SU-DHL-6 (cell line): ENCODE results near the gene FBF1.
"Not testable (repeated sequence)": the region's sequence is repeated elsewhere in the genome, so short reads cannot be mapped to it uniquely, and the experiment has no call there.

Experiments
- H2AFZ ChIP-seq: fragments of 200-600 bp; sonication (generic); 2 replicates; pipeline ENCODE4 v1.6.1; 2014; ENCODE audit warnings: low read depth, mild to moderate bottlenecking, moderate library complexity, mixed read lengths, antibody characterized with exemption, low read length; ENCODE audit not compliant: severe bottlenecking
- H3F3A ChIP-seq: fragments of 200-600 bp; shearing (Covaris generic); 2 replicates; pipeline ENCODE4 v1.6.0; 2016; ENCODE audit warnings: antibody characterized with exemption, mild to moderate bottlenecking; ENCODE audit not compliant: insufficient read depth
- H3K27ac ChIP-seq: fragments of 200-600 bp; sonication (generic); 2 replicates; pipeline ENCODE4 v1.5.1; 2016; ENCODE audit warnings: low read depth, mild to moderate bottlenecking, low read length, moderate library complexity, mixed read lengths
- H3K27me3 ChIP-seq: fragments of 200-600 bp; sonication (generic), shearing (Covaris generic); 2 replicates; pipeline ENCODE4 v1.6.0; 2014; ENCODE audit warnings: mild to moderate bottlenecking, low read length
- H3K36me3 ChIP-seq: fragments of 200-600 bp; sonication (generic); 2 replicates; pipeline ENCODE4 v1.6.1; 2014; ENCODE audit warnings: mild to moderate bottlenecking, low read length, mixed read lengths
- H3K4me2 ChIP-seq: fragments of 300-600, 200-600 bp; shearing (Covaris generic), sonication (generic); 2 replicates; pipeline ENCODE4 v1.6.0; 2014; ENCODE audit warnings: low read length, low read depth, mild to moderate bottlenecking; ENCODE audit not compliant: poor library complexity, severe bottlenecking
- H3K4me3 ChIP-seq: fragments of 200-600 bp; sonication (generic); 2 replicates; pipeline ENCODE4 v1.5.1; 2014; ENCODE audit warnings: antibody characterized with exemption, low read length, mild to moderate bottlenecking, mixed read lengths; ENCODE audit not compliant: insufficient read depth, poor library complexity, severe bottlenecking
- H3K79me2 ChIP-seq: fragments of 200-600 bp; sonication (generic); 2 replicates; pipeline ENCODE4 v1.6.1; 2014; ENCODE audit warnings: mild to moderate bottlenecking, low read length, moderate library complexity; ENCODE audit not compliant: insufficient read depth
- H3K9ac ChIP-seq: fragments of 200-600 bp; sonication (generic); 2 replicates; pipeline ENCODE4 v1.7.0; 2014; ENCODE audit warnings: mild to moderate bottlenecking, low read length
- H3K9me2 ChIP-seq: fragments of 200-600 bp; sonication (generic); replicated peaks from 2 replicates; pipeline ENCODE4 v1.6.1; 2014; ENCODE audit warnings: low read length; ENCODE audit not compliant: insufficient read depth
- H3K9me3 ChIP-seq: fragments of 200-600 bp; sonication (generic); 2 replicates; pipeline ENCODE4 v1.6.1; 2014; ENCODE audit warnings: low read length, mixed read lengths; ENCODE audit not compliant: insufficient read depth
- H4K20me1 ChIP-seq: fragments of 200-600 bp; sonication (generic); 2 replicates; pipeline ENCODE4 v1.6.1; 2014; ENCODE audit warnings: low read depth, mild to moderate bottlenecking, antibody characterized with exemption, low read length, moderate library complexity, mixed read lengths
- EZH2phosphoT487 ChIP-seq: fragments of 200-600 bp; sonication (generic), shearing (Covaris generic); conservative IDR thresholded peaks from 2 replicates; pipeline ENCODE4 v1.6.1; 2018; ENCODE audit warnings: mild to moderate bottlenecking, antibody characterized with exemption, low read length, moderate library complexity, mixed read lengths
- TF ChIP-seq, protein P1 (sequence below): fragments of 200-600 bp; sonication (generic); IDR thresholded peaks from one replicate; pipeline ENCODE4 v1.5.1; 2017; ENCODE audit warnings: antibody characterized with exemption, mild to moderate bottlenecking, low read length, moderate library complexity; ENCODE audit not compliant: insufficient read depth, poor library complexity, severe bottlenecking

Gene FBF1

DNA sequence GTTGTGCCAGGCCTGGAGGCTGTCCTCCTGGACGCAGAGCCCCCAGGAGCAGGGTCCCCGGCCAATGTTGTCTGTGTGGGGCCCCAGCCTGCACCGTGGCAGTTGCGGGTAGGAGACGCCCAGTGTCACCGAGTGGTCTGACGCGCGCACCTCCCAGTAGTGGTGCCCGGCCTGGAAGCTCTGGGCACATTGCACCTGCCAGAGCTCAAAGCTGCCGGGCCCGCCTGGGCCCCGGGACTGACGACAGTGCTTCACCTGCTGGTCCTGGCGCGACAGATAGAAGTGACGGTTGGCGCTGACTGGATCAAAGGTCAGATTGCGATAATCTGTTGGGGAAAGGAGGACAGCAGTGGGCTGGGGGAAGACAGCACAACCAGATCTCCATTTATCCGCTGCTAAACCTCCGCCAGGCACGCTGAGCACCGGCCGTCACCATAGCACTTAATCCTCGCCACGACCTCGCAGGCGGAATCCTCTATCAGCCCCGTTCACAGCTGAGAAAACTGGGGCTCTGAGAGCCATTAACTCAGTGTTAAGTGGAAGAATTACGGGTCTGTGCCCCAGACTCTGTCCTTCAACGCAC, 49.7 kb downstream of the FBF1 start:
- peaks cover 15% of the 10 kb centered on the region for H3K79me2 ChIP-seq
- no peaks in the 10 kb centered on the region for H3K36me3 ChIP-seq
- no peaks in the 10 kb centered on the region for H4K20me1 ChIP-seq
- no peaks in the 10 kb centered on the region for H3K27me3 ChIP-seq
- H3K9me2 ChIP-seq = no peaks in the 10 kb centered on the region
- TF ChIP-seq, protein P1, sequence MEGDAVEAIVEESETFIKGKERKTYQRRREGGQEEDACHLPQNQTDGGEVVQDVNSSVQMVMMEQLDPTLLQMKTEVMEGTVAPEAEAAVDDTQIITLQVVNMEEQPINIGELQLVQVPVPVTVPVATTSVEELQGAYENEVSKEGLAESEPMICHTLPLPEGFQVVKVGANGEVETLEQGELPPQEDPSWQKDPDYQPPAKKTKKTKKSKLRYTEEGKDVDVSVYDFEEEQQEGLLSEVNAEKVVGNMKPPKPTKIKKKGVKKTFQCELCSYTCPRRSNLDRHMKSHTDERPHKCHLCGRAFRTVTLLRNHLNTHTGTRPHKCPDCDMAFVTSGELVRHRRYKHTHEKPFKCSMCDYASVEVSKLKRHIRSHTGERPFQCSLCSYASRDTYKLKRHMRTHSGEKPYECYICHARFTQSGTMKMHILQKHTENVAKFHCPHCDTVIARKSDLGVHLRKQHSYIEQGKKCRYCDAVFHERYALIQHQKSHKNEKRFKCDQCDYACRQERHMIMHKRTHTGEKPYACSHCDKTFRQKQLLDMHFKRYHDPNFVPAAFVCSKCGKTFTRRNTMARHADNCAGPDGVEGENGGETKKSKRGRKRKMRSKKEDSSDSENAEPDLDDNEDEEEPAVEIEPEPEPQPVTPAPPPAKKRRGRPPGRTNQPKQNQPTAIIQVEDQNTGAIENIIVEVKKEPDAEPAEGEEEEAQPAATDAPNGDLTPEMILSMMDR = no peak
- no peak for TF ChIP-seq EZH2phosphoT487
- H3F3A ChIP-seq = no peaks in the 10 kb centered on the region
- no peak overlapping the region for H2AFZ ChIP-seq
- no peak overlapping the region for H3K4me3 ChIP-seq
- no peaks in the 10 kb centered on the region for H3K9me3 ChIP-seq
- no peak overlapping the region for H3K4me2 ChIP-seq
- H3K27ac ChIP-seq = no peak overlapping the region
- no peak overlapping the region for H3K9ac ChIP-seq

DNA sequence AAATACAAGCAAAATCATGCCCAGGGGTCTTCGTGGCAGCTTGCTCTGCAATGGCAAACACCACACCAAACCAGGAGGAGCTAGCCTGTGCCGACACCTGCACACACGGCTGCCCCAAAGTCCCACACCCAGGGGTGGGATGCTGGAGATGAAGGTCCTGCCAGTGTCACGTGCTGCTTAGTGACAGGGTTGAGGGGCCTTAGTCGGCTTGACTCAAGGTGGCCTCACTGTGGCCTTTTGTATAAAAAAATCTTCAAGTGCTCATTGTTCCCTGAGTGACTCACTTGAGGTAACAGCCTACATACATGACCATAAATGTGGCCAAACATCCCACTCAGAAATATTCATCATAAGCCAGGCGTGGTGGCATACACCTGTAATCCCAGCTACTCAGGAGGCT, 51.4 kb downstream of the FBF1 start:
- Histone ChIP-seq H2AFZ (no peak overlapping the region), H4K20me1 (no peaks in the 10 kb centered on the region), H3K9me2 (no peaks in the 10 kb centered on the region), H3K36me3 (no peaks in the 10 kb centered on the region), H3K27ac (no peak overlapping the region), H3K4me2 (no peak overlapping the region), H3K4me3 (no peak overlapping the region), H3K27me3 (no peaks in the 10 kb centered on the region), H3F3A (no peaks in the 10 kb centered on the region), H3K9ac (no peak overlapping the region), H3K79me2 (0 out of 2 replicates have a peak, but pooled peaks cover under 1% of the 10 kb centered on the region), H3K9me3 (no peaks in the 10 kb centered on the region)
- TF ChIP-seq EZH2phosphoT487 = no peak
- TF ChIP-seq, protein P1 = no peak

DNA sequence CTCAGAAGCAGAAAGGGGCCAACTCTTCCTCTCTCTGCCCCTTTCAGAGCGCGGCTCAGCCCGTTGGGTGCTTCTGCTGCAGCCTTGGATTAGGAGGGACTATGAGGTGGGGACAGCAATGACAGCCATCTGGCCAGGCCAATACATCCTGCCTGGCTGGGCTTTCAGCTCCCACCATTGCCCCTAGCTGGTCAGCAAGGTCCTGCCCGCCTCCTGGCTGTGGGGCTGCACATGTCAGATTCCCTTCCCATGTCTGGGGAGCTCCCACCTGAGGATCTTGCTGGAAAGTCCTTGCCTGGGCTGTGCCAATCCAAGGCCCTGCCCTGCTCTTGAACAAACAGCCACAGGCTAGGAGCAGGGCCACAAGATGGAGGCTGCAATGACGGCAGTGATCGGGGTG, 52.4 kb downstream of the FBF1 start:
- no peaks in the 10 kb centered on the region for H3K79me2 ChIP-seq
- no peak overlapping the region for H3K4me2 ChIP-seq
- H3F3A ChIP-seq = no peaks in the 10 kb centered on the region
- no peaks in the 10 kb centered on the region for H3K36me3 ChIP-seq
- H3K4me3 ChIP-seq = no peak overlapping the region
- no peaks in the 10 kb centered on the region for H3K27me3 ChIP-seq
- no peaks in the 10 kb centered on the region for H3K9me2 ChIP-seq
- no peaks in the 10 kb centered on the region for H4K20me1 ChIP-seq
- H3K9ac ChIP-seq = no peak overlapping the region
- H2AFZ ChIP-seq = no peak overlapping the region
- H3K27ac ChIP-seq = no peak overlapping the region
- TF ChIP-seq, protein P1 = no peak
- no peaks in the 10 kb centered on the region for H3K9me3 ChIP-seq

DNA sequence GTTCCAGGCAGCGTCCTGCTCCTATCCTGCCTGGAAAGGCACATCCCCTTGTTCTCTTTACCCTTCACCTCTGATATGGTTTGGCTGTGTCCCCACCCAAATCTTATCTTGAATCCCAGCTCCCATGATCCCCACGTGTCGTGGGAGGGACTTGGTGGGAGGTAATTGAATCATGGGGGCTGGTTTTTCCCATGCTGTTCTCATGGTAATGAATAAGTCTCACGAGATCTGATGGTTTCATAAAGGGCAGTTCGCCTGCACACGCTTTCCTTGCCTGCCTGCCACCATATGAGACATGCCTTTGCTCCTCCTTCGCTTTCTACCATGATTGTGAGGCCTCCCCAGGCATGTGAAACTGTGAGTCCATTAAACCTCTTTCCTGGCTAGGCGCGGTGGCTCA, 55.0 kb downstream of the FBF1 start:
- H3K9me3 ChIP-seq, H3K9me2 ChIP-seq, H3K36me3 ChIP-seq: not testable (repeated sequence)

More for the DNA sequence above, 55.0 kb downstream of the FBF1 start:
- H2AFZ ChIP-seq, H3K4me3 ChIP-seq, H4K20me1 ChIP-seq, H3F3A ChIP-seq, H3K79me2 ChIP-seq, H3K4me2 ChIP-seq, H3K27ac ChIP-seq, H3K27me3 ChIP-seq, H3K9ac ChIP-seq: not testable (repeated sequence)
